HL-60 (cell line): Measurements from ENCODE around the gene ATP6AP1.

Source experiments
- DNase-seq, 2 experiments: peaks; one replicate each; pipeline ENCODE4 v3.0.0-alpha.2; 2010 to 2020; ENCODE audit warnings: low read depth in 1 of 2, low spot score in 1 of 2
- H3K27ac ChIP-seq: fragments of 250-450 bp; sonication (Bioruptor Pico); replicated peaks from 2 replicates; pipeline ENCODE4 v1.5.1; 2020; ENCODE audit warnings: mild to moderate bottlenecking, moderate library complexity
- H3K27me3 ChIP-seq: fragments of 250-450 bp; sonication (Bioruptor Pico); 2 replicates; pipeline ENCODE4 v1.5.1; 2021; ENCODE audit warnings: mild to moderate bottlenecking, moderate library complexity; ENCODE audit not compliant: insufficient read depth, poor library complexity, severe bottlenecking
- H3K4me3 ChIP-seq: replicated peaks from 2 replicates; pipeline ENCODE4 v1.5.1; 2011; ENCODE audit warnings: mild to moderate bottlenecking, control low read depth, low read length; ENCODE audit not compliant: insufficient read depth
- CTCF ChIP-seq: IDR thresholded peaks from one replicate; pipeline ENCODE4 v1.5.1; 2011; ENCODE audit warnings: low read length, control low read depth, inconsistent platforms; ENCODE audit not compliant: insufficient read depth
- GABPA ChIP-seq: IDR thresholded peaks from 2 replicates; pipeline ENCODE4 v1.6.1; 2012; ENCODE audit warnings: low read depth
- POLR2AphosphoS5 ChIP-seq: IDR thresholded peaks from 2 replicates; pipeline ENCODE4 v1.6.1; 2012; ENCODE audit warnings: low read depth
- SPI1 ChIP-seq: IDR thresholded peaks from 2 replicates; pipeline ENCODE4 v1.6.1; 2012; ENCODE audit warnings: low read depth, mild to moderate bottlenecking, borderline replicate concordance
- TF ChIP-seq, protein P1 (sequence below): IDR thresholded peaks from 2 replicates; pipeline ENCODE4 v1.6.1; 2012; ENCODE audit warnings: low read depth; ENCODE audit not compliant: insufficient replicate concordance

Gene ATP6AP1

GRCh38 chrX:154460326-154460725 is 31.8 kb downstream of the ATP6AP1 start:
- TF ChIP-seq POLR2AphosphoS5 (no peak), CTCF (no peak), SPI1 (no peak), GABPA (no peak)
- TF ChIP-seq, protein P1, sequence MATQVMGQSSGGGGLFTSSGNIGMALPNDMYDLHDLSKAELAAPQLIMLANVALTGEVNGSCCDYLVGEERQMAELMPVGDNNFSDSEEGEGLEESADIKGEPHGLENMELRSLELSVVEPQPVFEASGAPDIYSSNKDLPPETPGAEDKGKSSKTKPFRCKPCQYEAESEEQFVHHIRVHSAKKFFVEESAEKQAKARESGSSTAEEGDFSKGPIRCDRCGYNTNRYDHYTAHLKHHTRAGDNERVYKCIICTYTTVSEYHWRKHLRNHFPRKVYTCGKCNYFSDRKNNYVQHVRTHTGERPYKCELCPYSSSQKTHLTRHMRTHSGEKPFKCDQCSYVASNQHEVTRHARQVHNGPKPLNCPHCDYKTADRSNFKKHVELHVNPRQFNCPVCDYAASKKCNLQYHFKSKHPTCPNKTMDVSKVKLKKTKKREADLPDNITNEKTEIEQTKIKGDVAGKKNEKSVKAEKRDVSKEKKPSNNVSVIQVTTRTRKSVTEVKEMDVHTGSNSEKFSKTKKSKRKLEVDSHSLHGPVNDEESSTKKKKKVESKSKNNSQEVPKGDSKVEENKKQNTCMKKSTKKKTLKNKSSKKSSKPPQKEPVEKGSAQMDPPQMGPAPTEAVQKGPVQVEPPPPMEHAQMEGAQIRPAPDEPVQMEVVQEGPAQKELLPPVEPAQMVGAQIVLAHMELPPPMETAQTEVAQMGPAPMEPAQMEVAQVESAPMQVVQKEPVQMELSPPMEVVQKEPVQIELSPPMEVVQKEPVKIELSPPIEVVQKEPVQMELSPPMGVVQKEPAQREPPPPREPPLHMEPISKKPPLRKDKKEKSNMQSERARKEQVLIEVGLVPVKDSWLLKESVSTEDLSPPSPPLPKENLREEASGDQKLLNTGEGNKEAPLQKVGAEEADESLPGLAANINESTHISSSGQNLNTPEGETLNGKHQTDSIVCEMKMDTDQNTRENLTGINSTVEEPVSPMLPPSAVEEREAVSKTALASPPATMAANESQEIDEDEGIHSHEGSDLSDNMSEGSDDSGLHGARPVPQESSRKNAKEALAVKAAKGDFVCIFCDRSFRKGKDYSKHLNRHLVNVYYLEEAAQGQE: no peak
- Histone ChIP-seq H3K4me3 (no peak overlapping the region), H3K27me3 (peaks cover 4% of the 10 kb centered on the region), H3K27ac (no peak overlapping the region)
- no peak for DNase-seq

DNA sequence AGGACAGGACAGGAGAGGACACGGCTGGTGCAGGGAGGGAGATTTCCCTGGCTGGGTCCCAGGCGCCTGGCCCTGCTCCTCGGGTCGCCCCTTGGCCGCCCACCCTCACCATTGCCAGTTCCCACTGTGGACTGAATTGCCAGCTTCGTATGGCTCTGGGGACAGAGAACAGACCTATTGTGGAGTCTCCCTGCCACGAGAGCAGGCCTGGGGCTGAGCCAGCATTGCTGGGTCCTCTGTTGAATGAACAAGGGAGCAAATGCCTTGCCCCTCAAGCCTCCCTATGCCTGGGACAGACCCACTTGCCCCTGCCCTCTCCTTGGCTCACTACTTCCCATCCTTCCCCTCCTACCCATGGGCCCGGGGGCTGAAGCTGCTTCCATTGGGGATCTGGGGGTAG is 33.9 kb downstream of the ATP6AP1 start:
- no peak for DNase-seq
- TF ChIP-seq, protein P1: no peak
- no peak for TF ChIP-seq GABPA
- TF ChIP-seq POLR2AphosphoS5: no peak
- no peak for TF ChIP-seq SPI1
- TF ChIP-seq CTCF: no peak

GRCh38 chrX:154463611-154464220 is 35.2 kb downstream of the ATP6AP1 start:
- TF ChIP-seq, protein P1: no peak
- TF ChIP-seq GABPA: no peak
- no peak for TF ChIP-seq SPI1
- no peak for TF ChIP-seq POLR2AphosphoS5
- Histone ChIP-seq H3K27me3 (peaks cover under 1% of the 10 kb centered on the region), H3K4me3 (no peak overlapping the region), H3K27ac (no peak overlapping the region)
- no peak for DNase-seq

More for the DNA sequence above, 33.9 kb downstream of the ATP6AP1 start:
- Histone ChIP-seq H3K4me3 (no peak overlapping the region), H3K27ac (no peak overlapping the region), H3K27me3 (peaks cover 4% of the 10 kb centered on the region)
